Endometrium (tissue), 2 donors: ENCODE measurements around the gene SRSF9.
"Not testable (repeated sequence)": the region's sequence is repeated elsewhere in the genome, so short reads cannot be mapped to it uniquely, and the experiment has no call there.

ENCODE experiments used
- FAIRE-seq: peaks from 2 replicates; lab custom pipeline; 2012; peaks lifted over from hg19 to GRCh38; lab: Jason Lieb, UNC
- donor health status: control.
- donor health status: control.

Gene SRSF9, protein sequence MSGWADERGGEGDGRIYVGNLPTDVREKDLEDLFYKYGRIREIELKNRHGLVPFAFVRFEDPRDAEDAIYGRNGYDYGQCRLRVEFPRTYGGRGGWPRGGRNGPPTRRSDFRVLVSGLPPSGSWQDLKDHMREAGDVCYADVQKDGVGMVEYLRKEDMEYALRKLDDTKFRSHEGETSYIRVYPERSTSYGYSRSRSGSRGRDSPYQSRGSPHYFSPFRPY

DNA sequence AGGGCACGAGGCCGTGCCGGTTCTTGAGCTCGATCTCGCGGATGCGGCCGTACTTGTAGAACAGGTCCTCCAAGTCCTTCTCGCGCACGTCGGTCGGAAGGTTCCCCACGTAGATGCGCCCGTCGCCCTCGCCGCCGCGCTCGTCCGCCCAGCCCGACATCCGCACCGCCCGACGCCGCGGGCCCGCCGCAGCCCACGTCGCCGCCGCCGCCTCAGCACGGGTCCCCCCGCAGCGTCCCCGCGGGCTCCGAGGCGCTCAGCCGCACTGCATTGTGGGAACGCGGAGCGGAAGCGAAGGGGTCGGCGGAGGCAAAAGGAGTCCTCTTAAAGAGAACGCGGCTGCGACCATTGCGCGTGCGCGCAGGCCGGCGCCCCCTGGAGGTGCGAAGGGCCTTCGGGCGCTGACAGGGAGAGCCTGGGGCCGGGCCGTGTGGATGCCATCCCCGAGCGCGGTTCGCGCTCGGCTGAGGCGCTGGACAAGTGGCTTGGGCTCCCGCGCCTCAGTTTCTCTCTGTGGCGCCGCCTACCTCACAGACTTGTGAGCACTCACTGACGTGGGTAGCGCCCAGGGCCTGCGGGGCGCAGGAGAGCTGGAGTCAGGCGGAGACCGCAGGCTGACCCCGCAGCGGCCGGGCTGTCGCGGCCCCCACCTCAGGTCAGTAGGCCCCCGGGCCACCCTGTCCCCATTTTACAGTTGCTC lies at the start of gene SRSF9:
Gene SRSF9, minus strand, starts transcription at position 299 of the 700 bp plus-strand sequence. Its CDS starts 139 bp downstream, at position 160.
- no peak for FAIRE-seq

DNA sequence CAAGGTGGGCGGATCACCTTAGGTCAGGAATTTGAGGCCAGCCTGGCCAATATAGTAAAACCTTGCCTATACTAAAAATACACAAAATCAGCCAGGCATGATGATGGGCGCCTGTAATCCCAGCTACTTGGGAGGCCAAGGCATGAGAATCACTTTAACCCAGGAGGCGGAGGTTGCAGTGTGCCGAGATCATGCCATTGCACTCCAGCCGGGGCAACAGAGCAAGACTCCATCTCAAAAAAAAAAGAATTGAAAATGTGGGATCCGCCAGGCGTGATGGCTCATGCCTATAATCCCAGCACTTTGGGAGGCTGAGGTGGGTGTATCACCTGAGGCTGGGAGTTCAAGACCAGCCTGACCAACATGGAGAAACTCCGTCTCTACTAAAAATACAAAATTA lies 49.8 kb upstream of the SRSF9 start:
- FAIRE-seq: not testable (repeated sequence)

DNA sequence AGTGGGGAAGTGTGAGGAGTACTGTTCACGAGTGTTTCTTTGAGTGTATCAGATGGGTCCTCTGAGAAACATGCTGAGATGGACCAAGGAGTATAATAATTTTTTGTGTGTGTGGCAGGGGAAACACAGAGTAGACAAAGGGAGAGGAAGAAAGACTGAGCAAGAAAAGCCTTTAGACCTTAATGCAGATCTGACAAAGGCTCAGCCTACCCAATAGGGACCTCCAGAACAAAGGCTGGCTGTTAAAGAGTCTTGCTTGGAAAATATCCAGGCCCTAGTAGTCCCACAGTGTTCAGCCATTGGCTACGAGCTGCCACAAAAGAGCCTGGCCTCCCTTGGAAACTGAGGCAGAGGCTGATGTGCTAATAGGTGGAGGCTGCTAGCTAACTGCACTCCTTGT lies 45.9 kb upstream of the SRSF9 start:
- no peak for FAIRE-seq

DNA sequence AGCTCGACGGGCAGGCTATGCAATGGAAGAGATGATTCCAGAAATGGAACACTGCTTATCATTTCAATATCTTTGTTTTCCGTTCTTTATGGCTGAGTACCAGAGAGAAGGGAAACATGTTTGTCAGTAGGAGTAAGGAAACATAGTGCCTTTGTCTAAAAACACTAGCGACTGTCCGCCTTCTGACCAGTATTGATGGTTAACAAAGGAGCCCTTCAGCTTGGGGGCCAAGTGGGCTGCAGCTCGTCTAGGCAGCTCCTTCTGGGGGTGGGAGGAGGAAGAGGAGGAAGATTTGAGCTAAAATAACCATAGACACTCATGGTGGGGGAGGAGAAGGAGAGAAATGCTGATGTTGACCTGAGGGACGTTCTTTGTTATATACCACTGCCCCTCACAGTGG lies 44.5 kb upstream of the SRSF9 start:
- FAIRE-seq: no peak

DNA sequence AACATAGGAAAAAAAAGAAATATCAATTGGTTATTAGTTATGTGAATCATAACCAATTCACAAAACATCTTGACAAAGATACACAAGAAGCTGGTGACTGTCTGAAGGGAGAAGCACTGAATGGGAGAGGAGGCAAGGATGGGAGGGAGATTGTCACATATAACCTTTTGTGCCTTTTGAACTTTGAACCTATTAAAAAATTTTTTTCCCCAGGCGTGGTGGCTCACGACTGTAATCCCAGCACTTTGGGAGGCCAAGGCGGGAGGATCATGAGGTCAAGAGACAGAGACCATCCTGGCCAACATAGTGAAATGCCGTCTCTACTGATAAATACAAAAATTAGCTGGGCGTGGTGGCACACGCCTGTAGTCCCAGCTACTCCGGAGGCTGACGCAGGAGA lies 39.0 kb upstream of the SRSF9 start:
- FAIRE-seq: no peak

DNA sequence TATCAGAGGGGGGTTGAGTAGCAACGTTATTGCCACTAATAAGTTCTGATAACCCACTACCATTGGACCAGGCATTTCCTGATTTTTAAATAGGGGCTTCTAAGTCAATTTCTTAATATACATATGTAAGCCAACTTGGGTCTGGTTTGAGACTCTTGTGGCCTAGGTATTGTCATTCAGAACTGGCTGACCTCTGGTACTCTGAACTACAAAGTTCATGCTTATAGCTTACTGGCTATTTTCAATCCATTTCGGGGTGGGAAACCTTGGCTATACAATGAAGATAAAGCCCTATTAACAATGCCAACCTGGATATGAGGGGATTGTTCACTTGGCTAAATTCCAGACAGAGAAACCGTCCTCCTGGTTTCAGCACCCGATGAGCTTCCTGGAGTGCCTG lies 35.0 kb upstream of the SRSF9 start:
- FAIRE-seq: no peak

DNA sequence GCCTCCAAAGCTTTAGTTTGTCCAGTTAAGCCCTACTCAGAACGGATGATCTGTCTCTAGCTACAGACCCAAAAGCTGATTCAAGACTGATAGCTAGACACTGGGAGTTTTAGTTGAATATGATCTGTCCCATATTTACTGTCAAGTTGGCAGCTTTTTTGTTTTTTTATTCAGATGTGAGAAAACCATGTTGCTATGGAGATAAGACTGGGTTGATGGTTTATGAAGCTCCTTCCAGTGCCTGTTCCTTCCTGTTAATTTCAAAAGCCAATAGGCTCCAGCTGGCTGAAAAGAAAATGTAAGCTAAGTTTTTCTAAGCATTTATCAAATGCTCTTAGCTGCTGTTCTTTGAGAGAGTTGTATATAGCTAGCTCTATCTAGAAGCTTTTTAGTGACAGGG lies 31.0 kb upstream of the SRSF9 start:
- no peak for FAIRE-seq

DNA sequence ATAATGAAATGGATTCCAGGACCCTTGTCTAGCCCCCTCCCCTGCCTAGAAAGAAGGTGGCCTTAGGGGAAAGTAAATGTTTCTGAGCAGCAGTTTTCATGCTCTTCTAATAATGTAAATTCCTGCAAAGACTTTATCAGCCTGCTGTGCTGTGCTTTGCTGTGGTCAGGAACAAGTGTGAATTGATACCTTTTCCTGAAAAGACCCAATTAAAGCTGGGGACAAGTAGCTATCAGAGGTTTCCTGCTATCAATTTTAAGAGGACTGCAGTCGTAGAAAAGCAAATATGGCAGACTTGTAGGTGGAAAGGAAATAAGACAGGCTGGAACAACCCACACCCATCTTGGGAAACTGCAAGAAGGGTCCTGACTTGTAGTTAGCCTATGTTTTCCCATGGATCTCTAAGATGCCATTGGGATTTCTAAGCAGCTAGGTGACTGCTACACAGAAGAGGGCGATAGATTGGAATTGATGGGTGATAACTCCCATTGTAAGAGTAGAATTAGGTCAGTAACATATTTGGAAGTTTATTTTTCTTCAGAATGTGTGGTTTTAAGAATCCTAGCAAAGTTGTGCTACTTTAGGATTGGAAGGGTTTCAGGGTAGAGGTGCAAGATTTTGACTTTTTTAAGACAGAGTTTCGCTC lies 29.4 kb upstream of the SRSF9 start:
- no peak for FAIRE-seq

DNA sequence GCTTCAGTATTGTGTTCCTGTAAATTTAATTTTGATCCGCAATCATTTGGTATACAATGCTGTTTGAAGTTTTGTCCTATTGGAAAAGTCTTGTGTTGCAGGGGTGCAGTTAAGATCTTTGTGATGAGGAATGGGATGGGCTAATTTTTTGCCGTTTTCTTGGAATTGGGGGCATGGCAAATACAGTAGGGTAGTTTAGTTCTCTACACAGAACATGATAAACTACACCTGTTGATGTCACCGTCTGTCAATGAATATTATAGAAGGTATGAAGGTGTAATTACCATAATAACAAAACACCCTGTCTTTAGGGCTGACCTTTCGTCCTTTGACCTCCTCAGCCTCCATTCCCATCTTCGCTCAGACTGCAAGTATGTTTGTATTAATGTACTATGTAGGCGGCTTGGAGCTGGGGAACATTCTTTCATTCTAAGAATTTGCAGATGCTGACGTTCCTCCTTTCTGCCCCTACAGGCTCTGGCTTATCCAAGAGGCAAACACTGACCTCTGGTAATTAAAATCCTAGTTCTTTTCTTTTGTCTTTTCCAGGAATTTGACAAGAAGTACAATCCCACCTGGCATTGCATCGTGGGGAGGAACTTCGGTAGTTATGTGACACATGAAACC lies 28.1 kb upstream of the SRSF9 start:
- no peak for FAIRE-seq

DNA sequence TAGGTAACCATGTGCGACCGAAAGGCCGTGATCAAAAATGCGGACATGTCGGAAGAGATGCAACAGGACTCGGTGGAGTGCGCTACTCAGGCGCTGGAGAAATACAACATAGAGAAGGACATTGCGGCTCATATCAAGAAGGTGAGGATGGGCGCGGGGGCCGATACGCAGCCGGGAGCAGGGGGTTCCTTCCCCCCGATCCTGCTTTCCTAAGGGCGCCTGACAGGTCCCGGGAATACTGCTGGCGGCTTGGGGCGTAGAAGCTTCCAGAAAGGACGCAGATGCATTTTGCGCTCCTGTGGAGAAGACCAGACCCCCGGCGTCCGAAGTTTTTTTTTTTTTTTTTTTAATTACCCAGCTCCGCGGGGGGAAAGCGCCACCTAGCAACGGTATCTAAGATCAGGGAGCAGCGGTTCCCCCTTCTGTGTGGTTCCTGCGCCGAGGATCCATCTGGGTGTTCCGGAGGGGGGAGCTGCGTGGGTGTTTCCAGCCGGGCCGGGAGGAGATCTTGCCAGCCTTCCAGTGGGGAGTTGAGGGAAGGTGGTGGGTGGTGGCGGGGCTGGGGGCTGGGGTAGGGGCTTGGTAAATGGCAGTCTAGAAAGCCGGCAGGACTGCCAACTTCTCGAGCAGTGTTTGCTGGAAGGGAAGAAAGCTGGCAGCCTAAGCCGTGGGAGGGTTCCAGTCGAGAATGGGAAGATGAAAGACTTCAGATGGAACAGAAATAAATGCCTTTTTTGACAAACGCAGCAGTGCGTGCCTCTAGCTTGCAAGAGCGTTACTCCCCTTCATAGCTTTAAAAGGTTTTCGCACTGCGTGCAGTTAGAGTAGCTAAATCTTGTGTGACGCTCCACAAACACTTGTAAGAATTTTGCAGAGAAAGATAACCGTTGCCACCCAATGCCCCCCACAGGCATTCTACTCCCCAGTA lies 27.1 kb upstream of the SRSF9 start:
- FAIRE-seq: no peak

DNA sequence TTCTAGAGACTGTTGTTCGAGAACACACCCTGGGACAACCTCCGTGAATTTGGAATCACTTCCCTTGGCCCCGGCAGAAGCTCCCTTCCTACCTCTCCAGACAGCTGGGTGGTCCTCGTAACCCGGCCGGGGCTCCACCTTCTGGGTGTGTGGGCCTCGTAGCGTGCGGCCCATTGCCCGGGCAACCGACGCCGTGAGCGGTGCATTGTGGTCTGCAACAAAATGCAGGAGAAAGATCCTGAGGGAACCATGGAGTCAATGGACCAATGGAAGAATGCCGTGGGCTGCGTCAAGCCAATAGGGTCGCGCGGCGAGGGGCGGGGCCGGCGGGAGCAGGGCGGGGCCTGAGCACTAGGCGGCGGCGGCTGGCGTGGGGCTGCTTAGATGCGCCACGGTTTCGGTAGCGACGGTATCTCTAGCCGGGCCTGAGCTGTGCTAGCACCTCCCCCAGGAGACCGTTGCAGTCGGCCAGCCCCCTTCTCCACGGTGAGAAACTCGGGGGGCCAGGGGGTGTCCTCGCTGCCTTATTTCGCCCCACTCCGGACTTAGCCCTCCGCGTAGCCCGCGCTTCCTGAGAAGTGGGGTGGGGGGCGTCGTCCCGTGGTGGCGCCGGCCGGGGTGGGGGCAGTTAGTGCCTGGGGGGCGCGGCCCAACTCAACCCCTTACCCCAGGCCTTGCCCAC lies 26.3 kb upstream of the SRSF9 start, which contains the start of gene DYNLL1:
Gene DYNLL1, plus strand, starts transcription at position 383 of the 682 bp plus-strand sequence. CDS start 309 bp downstream, outside the sequence.
- FAIRE-seq: no peak

DNA sequence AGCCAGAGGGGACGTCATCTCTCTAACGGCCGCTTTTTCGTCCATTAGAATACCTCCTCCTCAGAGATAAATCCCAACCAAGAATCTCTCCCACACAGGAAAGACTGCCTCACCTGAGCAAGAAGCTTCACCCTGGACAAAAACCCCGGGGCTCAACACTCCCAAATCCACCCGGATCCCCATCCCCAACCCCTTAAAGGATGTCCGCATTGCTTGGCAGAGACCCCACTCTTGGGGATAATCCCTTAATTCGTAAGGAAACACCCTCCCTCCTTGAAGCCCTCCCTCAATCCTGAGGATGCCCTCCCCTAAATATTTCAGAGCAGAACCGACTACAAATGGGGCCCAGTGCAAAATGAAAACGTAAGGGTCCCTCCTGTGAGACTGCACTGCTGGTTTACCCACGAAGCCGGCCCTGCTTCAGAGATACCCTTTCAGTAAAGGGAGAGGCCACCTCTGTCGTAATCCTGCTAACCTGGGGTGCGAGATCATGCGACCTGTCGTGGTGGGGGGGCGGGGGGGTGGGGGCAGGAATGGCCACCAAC lies 25.7 kb upstream of the SRSF9 start:
- no peak for FAIRE-seq

DNA sequence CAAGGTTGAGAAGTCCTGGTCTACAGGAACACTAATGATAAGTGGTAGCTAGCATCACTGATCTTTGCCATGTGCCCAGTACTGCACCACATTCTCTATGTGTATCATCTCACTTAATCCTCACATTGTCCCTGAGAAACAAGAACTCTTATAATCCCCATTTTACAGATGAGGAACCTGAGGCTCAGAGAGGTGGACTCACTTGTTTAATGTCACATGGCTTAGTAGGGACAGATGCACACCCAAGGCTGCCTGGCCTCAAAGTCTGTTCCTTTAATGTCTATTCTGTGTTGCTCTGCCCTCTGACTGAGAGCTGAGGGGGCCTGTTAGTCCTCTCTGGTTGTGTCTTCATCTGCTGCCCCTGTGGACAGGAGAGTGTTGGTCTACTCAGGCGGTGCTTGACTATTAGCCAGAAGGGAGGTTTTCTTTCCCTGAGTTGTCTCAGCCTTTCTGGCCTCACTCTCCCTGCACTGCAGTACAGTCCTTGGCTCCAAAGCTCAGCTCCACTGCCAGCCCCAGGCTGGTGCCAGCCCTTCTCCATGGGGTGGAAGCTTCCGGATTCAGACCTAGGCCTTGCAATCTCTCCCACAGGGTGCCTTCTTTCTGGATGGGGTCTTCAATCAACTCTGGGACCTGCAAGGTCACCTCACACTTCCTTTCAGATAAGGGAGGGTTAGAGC lies 21.4 kb upstream of the SRSF9 start:
- FAIRE-seq: no peak

DNA sequence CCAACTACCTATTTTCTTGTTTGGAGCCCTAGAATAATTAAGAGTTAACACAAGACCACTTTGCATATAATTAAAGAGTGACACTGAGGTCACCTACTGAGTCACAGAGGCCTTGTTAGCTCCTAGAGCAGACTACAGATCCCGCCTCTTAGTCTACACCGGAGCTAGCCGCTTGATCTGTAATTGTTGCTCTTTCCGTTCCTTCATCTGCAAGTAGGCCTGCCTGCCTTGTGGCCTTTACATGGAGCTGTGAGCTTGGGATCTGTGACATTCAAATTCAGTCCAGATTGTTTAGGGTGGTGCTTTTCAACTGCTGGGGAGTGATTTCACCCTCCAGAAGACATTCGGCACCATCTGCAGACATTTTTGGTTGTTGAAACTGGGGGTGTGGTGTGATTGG lies 20.8 kb upstream of the SRSF9 start:
- FAIRE-seq: no peak

DNA sequence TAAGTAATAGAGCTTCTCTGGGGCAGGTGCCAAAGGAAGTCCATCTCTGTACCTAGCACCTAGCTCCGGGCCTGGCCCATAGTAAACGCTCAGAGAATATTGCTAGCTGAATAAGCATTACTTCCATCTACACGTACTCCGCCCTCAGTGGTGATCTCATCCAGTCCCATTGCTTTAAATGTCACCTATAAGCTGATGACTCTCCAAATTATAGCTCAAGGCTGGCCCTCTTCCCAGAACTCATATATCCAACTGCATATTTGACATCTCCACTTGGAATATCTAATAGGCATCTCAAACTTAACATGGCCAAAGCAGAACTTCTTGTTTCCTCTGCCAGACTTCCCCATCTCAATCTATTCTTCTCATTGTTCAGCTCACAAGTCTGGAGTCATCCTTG lies 19.5 kb upstream of the SRSF9 start:
- no peak for FAIRE-seq

DNA sequence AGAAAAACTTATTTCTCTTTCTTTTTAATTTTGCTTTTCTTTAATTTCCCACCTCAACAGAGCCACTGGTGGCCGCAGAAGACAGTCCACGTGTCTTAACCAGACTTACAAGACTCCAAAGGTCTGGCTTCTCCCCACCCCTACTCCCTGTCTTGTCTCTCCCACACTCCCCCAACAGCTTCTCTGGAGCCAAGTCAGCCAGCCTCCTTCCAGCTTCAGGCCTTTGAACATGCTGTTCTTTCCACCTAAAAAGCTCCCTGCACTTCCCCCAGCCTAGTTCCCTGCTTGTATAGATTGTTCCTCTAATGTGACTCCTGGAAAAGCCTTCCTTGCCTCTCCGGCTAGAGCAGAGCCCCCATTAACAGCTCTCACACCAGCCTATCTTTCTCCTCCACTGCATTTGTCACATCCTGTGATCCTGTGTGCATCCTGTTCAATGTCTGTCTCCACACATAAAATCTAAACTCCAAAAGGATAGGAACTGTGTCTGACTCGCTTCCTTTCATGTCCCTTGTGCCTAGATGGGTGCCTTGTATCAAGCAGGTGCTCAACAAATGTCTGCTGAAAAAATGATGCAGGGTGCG lies 18.6 kb upstream of the SRSF9 start:
- no peak for FAIRE-seq

DNA sequence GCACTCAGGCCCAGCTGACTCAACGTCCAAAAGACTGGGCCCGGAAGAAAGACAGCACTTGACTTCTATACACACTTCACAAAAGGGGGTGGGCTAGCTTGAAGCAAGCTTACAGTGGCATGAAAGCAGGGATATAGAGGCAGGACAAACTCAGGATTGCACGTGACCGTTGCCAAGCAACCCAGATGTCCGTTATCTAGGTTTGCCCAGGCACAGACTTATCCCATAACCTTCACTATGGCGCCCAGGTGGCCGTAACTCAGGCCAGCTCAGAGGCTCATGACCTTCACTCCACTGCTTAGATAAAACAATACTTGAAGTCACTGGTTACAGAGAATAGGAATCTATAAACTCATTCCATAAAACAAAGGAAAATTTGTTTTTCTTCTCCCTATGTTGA lies 18.0 kb upstream of the SRSF9 start:
- FAIRE-seq: not testable (repeated sequence)

DNA sequence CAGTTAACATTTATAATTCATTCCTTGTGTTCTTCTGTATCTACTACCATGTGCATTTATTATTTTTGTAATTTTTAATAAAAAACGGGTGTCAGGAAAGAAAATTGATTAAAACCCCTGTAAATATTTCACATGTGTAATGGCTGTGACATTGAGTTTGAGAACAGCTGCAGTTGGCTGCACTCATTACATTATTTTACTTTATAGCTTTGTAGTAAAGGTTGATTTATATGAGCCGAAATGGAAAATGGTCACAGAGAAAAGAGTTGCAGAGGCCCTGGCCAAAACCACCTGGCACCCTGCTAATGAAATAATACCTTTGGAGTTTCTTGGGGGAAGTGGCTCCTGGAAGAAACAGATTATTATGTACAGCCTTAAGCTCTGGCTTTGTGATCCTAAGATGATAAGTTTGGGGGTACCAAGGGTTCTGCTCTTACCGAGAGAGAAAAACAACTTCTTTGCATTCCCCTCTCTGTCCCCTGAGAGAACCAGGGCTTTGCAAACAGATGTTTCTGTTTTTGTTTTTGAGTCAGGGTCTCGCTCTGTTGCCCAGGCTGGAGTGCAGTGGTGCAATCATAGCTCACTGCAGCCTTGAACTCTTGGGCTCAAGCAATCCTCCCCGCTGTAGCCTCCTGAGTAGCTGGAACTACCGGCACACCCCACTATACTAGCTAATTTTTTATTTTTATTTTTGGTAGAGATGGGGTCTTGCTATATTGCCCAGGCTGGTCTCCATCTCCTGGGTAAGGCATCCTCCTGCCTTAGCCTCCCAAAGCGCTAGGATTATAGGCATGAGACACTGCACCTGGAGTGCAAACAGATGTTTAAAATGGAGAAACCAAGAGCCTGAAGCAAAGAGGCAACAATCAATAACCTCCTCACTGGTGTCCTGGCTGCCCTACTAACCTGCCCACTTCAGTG lies 16.7 kb upstream of the SRSF9 start:
- FAIRE-seq: no peak

DNA sequence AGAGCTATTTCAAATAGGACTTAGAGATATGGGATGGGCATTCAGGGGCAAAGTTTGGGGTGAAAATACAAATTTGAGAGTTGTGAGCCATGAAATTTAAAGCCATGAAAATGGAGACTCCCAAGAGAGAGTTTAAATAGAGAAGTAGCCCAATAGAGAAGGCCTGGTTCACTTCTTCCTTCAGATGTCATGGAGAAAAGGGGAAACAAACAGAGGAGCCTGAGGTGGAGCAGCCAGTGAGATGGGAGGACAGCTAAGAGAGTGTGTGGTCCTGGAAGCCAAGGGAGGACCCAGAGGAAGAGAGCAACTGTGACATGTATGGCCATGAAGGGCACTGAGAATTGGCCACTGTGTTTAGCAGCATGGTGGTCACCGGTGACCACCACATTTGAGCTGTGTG lies 14.1 kb upstream of the SRSF9 start:
- FAIRE-seq: no peak
